HG02571 (cell line): Measurements from ENCODE around the gene SSPN.

ENCODE experiments used
- ATAC-seq: cut with Tn5 transposase; IDR thresholded peaks from one replicate; pipeline ENCODE4 v1.9.1; 2021; ENCODE audit warnings: mild to moderate bottlenecking, moderate library complexity; ENCODE audit not compliant: unreplicated experiment

Gene SSPN

DNA sequence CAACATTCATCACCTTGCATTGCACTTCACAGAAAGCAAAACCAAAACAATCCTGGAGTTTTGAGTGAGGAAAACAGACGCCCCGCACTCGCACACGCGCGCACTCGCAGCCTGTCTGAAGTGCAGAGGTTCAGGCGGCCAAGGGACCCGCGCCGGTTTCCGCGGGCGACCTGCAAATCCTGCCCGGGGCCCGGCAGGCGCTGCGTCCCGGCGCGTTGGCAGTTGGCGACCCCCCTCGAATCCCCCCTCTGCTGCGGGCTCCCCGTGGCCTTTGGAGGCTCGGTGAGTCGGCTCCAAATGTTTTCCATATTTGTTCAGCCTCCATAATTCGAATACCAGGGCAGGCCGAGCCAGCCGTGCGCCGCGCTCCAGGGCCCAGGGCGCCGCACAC, at the start of gene SSPN:
TSS of gene SSPN (plus strand) at position 324 of the 391 bp plus-strand sequence. CDS start 100 bp downstream, outside the sequence.
- ATAC-seq, result peak; percentile 41

GRCh38 chr12:26148291-26148690, 47.1 kb upstream of the SSPN start:
- ATAC-seq, result no peak

- ATAC-seq, result no peak
These were observed 45.3 kb upstream of the SSPN start for GRCh38 chr12:26149968-26150500.

- no peak for ATAC-seq
These were observed 44.5 kb upstream of the SSPN start for GRCh38 chr12:26150736-26151450.

- no peak for ATAC-seq
These were observed 42.8 kb upstream of the SSPN start for GRCh38 chr12:26152507-26153102.

- no peak for ATAC-seq
These were observed 41.8 kb upstream of the SSPN start for GRCh38 chr12:26153421-26154154.

DNA sequence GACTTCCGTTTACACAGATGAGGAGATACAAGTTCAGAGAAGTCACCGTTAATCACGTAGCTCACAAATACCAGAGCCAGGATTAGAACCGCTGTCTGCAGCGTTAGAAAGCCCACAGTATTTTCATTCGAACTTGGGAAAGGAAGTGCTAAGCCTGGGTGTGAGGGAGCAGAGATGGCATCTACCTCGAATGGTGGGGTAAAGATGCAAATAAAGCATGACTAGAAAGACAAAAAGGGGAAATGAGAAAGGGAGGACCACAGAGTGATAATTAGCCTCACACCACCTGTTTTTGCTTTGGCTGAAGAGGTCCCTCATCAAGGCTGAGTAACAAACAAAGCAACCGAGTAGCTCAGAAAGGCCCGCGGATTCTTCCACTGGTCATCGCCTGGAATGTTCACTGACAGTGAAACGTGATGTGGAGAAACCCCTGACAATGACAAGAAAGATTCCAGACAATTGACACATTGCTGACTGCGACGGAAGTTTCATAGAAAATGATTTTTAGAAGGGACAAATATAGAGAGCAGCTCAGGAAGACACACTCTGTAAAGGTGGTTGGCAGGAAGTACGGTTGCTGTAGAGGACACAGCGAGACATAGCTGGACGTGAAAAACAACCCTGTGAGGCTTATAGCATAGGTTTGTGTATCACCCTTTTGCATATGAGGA, 39.0 kb upstream of the SSPN start:
- peak; percentile 89 for ATAC-seq

DNA sequence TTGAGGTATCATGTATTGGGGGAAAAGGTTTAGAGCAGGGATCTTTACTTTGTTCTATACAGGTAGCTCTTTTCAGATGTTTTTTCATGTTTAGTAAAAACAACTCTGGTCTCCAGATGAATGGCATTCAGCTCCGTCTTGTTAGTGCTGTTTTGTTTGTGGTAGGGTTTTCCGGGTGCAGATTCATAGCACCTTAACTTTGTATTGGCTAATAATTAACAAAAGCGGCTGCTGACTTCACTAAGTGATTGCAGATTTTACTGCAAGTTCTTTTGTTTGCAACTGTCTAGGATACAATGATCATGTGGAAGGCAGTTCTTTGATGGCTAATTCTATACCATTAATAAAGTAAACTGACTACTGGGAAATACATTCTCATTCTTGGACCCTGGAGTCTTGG, 38.4 kb upstream of the SSPN start:
- ATAC-seq, result peak; percentile 32

GRCh38 chr12:26158078-26158764, 37.2 kb upstream of the SSPN start:
- ATAC-seq, result no peak

GRCh38 chr12:26162174-26162573, 33.2 kb upstream of the SSPN start:
- ATAC-seq, result no peak

DNA sequence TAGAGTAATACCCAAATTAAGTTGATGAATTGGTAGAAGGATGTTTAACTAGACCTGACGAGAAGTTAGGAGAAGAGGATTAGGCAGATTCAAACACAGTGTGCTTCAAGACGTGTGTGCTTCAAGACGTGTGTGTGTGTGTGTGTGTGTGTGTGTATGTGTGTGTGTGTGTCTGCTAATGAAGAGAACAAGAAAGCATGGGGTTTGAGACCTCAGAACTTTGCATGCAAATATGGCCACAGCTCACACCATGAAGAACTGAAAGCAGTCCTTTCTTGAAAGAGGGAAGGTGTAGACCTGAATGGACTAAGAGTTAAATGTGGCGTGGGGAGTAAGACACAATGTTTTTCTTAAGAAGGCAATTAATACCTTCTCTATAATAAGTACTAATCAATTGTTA, 32.5 kb upstream of the SSPN start:
- ATAC-seq, result peak; percentile 87

GRCh38 chr12:26164118-26164517, 31.3 kb upstream of the SSPN start:
- ATAC-seq, result no peak

- ATAC-seq, result no peak
These were observed 23.4 kb upstream of the SSPN start for GRCh38 chr12:26172013-26172412.

- no peak for ATAC-seq
These were observed 22.8 kb upstream of the SSPN start for GRCh38 chr12:26172539-26172938.

DNA sequence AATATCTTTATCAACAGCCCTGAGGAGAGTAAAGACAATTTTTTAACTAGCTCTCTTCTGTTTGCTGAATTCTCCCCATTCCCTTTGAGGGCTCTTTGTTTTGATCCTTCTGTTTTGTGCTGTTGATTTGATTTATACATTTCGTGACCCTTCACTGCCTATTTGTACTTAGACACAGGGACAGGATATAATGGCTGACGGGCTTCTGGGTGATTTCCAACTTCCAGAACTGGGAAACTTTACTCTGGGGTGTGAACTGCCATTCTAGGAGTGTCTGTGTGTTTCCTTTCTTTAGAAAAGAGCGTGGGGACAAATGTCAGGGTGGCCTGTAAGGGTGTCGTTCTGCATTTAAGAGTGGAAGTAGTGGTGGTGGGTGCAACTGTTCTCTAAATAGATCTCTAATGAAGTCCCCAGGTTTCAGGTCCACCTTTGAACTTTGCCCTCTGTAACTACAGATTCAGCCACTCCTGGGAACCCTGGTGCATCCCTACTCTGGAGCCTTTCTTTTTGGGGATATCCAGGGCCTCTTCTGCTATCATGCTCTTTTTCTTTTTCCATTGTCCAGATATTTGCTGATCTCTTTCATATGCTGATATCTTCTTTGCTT, 22.3 kb upstream of the SSPN start:
- no peak for ATAC-seq

GRCh38 chr12:26176725-26177124, 18.6 kb upstream of the SSPN start:
- no peak for ATAC-seq

- no peak for ATAC-seq
These were observed 18.1 kb upstream of the SSPN start for GRCh38 chr12:26177283-26177682.

DNA sequence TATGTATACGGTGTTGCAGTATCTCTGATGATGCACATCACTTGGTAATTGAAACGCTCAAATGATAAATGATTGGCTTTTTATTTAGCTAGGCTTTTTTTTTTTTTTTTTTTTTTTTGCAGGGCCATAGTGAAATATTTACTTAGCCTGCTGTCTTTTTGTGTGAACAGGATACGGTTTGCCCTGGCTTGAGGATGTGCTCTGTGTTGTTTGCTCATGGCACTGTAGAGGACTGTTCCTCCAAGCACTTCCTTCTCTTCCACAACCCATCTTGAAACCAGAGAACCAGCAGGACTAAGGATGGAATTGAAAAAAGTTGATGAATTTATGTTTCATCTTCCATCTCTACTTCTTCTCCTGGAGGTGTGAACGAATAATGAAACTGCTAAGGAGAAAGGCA, 15.5 kb upstream of the SSPN start:
- ATAC-seq, result no peak

- ATAC-seq, result no peak
These were observed 13.0 kb upstream of the SSPN start for GRCh38 chr12:26182377-26182776.
